Liver (tissue), 9 donors: ENCODE measurements around the gene TENM3. TPM values are rescaled to one million over a fixed set of nuclear protein-coding genes. Genes with fewer than 3 reads are reported as not detected.

Source experiments
- DNase-seq: peaks from one replicate; pipeline ENCODE4 v3.0.0-alpha.2; 2017; ENCODE audit warnings: low spot score
- H3K27ac ChIP-seq, 2 donors: one replicate each; pipeline ENCODE4 v1.7.0; 2013; ENCODE audit warnings: inconsistent platforms in 2 of 2, low read length in 2 of 2, control low read depth in 1 of 2, low read depth in 1 of 2, mild to moderate bottlenecking in 1 of 2
- H3K27me3 ChIP-seq, 4 donors: one replicate each; pipeline versions ENCODE4 v1.6.1 to v1.7.0; 2013; ENCODE audit warnings: low read length in 3 of 4, inconsistent platforms in 1 of 4, mild to moderate bottlenecking in 1 of 4, moderate library complexity in 1 of 4; ENCODE audit not compliant: control insufficient read depth in 4 of 4, insufficient read depth in 4 of 4
- H3K36me3 ChIP-seq, 4 donors: one replicate each; pipeline versions ENCODE4 v1.6.1 to v1.7.0; 2013; ENCODE audit warnings: low read length in 3 of 4, mild to moderate bottlenecking in 3 of 4, low read depth in 1 of 4, moderate library complexity in 1 of 4; ENCODE audit not compliant: control insufficient read depth in 4 of 4, insufficient read depth in 3 of 4
- H3K4me1 ChIP-seq, 4 donors: one replicate each; pipeline versions ENCODE4 v1.6.1 to v1.7.0; 2013; ENCODE audit warnings: low read length in 3 of 4, mild to moderate bottlenecking in 3 of 4, moderate library complexity in 1 of 4; ENCODE audit not compliant: control insufficient read depth in 4 of 4, insufficient read depth in 4 of 4
- H3K4me3 ChIP-seq, 3 donors: one replicate each; pipeline versions ENCODE4 v1.6.1 to v1.7.0; 2013; ENCODE audit warnings: low read length in 3 of 3, control low read depth in 1 of 3, low read depth in 1 of 3, mild to moderate bottlenecking in 1 of 3
- H3K9ac ChIP-seq, 2 donors: one replicate each; pipeline ENCODE4 v1.7.0; 2013; ENCODE audit warnings: low read length in 2 of 2, mild to moderate bottlenecking in 2 of 2, moderate library complexity in 2 of 2, control low read depth in 1 of 2, low read depth in 1 of 2
- H3K9me3 ChIP-seq, 4 donors: one replicate each; pipeline versions ENCODE4 v1.6.1 to v1.7.0; 2013; ENCODE audit warnings: low read length in 3 of 4; ENCODE audit not compliant: control insufficient read depth in 4 of 4
- ATF3 ChIP-seq: IDR thresholded peaks from 2 replicates; pipeline ENCODE4 v1.6.1; 2016; ENCODE audit warnings: antibody characterized with exemption
- CTCF ChIP-seq: fragments of 150-350 bp; IDR thresholded peaks from 2 replicates; pipeline ENCODE4 v1.5.1; 2017; ENCODE audit warnings: improper control_type of control experiment, low read depth, low read length; ENCODE audit not compliant: missing input control
- EGR1 ChIP-seq, 2 donors: IDR thresholded peaks; 2 replicates each; pipeline ENCODE4 v1.6.1; 2016 to 2018; ENCODE audit warnings: antibody characterized with exemption in 2 of 2, low read depth in 2 of 2
- FOXA1 ChIP-seq: IDR thresholded peaks from 2 replicates; pipeline ENCODE4 v1.6.1; 2016; ENCODE audit warnings: antibody characterized with exemption
- FOXA2 ChIP-seq: IDR thresholded peaks from 2 replicates; pipeline ENCODE4 v1.6.1; 2016; ENCODE audit warnings: antibody characterized with exemption
- GABPA ChIP-seq, 2 donors: IDR thresholded peaks in 1 of 2; conservative IDR thresholded peaks in 1 of 2; 2 replicates each; pipeline ENCODE4 v1.6.1; 2016; ENCODE audit warnings: antibody characterized with exemption in 2 of 2, mild to moderate bottlenecking in 1 of 2, moderate library complexity in 1 of 2
- HNF4A ChIP-seq, 2 donors: conservative IDR thresholded peaks; 2 replicates each; pipeline ENCODE4 v1.6.1; 2016; ENCODE audit warnings: antibody characterized with exemption in 2 of 2, mild to moderate bottlenecking in 2 of 2
- HNF4G ChIP-seq: IDR thresholded peaks from 2 replicates; pipeline ENCODE4 v1.6.1; 2016; ENCODE audit warnings: antibody characterized with exemption
- JUND ChIP-seq, 2 donors: IDR thresholded peaks; 2 replicates each; pipeline ENCODE4 v1.6.1; 2016; ENCODE audit warnings: antibody characterized with exemption in 2 of 2
- MAX ChIP-seq: IDR thresholded peaks from 2 replicates; pipeline ENCODE4 v1.6.1; 2016; ENCODE audit warnings: antibody characterized with exemption
- NR2F2 ChIP-seq: IDR thresholded peaks from 2 replicates; pipeline ENCODE4 v1.6.1; 2016; ENCODE audit warnings: antibody characterized with exemption
- RAD21 ChIP-seq, 2 donors: IDR thresholded peaks; 2 replicates each; pipeline ENCODE4 v1.6.1; 2016; ENCODE audit warnings: antibody characterized with exemption in 2 of 2, mild to moderate bottlenecking in 2 of 2
- REST ChIP-seq: IDR thresholded peaks from 2 replicates; pipeline ENCODE4 v1.6.1; 2016; ENCODE audit warnings: antibody characterized with exemption, mild to moderate bottlenecking
- RXRA ChIP-seq, 2 donors: IDR thresholded peaks; 2 replicates each; pipeline ENCODE4 v1.6.1; 2017 to 2018; ENCODE audit warnings: antibody characterized with exemption in 2 of 2, mild to moderate bottlenecking in 1 of 2
- SP1 ChIP-seq: IDR thresholded peaks from 2 replicates; pipeline ENCODE4 v1.6.1; 2018; ENCODE audit warnings: antibody characterized with exemption, mild to moderate bottlenecking
- TAF1 ChIP-seq: conservative IDR thresholded peaks from 2 replicates; pipeline ENCODE4 v1.6.1; 2016; ENCODE audit warnings: antibody characterized with exemption, mild to moderate bottlenecking
- YY1 ChIP-seq: IDR thresholded peaks from 2 replicates; pipeline ENCODE4 v1.6.1; 2016; ENCODE audit warnings: antibody characterized with exemption, mild to moderate bottlenecking
- ZBTB33 ChIP-seq: IDR thresholded peaks from 2 replicates; pipeline ENCODE4 v1.6.1; 2016; ENCODE audit warnings: antibody characterized with exemption
- WGBS: extraction: QIAGEN DNeasy Blood & Tissue Kit; methylation state at CpG from one replicate; pipeline ENCODE4 v1.1.7; 2013; 5-methylcytosine and 5-hydroxymethylcytosine counted together
- polyA plus RNA-seq, 2 donors: library from polyadenylated mRNA; stranded (reverse) in 1 of 2; unstranded in 1 of 2; fragments of 200-250 nt in 1 of 2; fragments of >200 nt in 1 of 2; fragmentation: Nextera tagmentation in 1 of 2; extraction: Ambion mirVana in 1 of 2; gene quantifications; one replicate each; pipeline versions ENCODE4 v1.2.1 to v1.2.3, GENCODE V29; 2013 to 2015
- total RNA-seq, 2 donors: library from RNA; depleted of rRNA; stranded (reverse); fragments of >200 nt; gene quantifications; one replicate each; pipeline ENCODE4 v1.2.3, GENCODE V29; 2014
- donor health status: healthy.
- donor health status: healthy.
- donor health status: healthy.
- donor health status: healthy.
- donor health status: healthy.

The TENM3 gene
- total and polyA plus RNA-seq, 4 donors: 0.32 to 16.8 (median 0.70) TPM

- no peaks in the 10 kb centered on the region for H3K36me3 ChIP-seq
- no peaks in the 10 kb centered on the region for H3K27me3 ChIP-seq
- no peak overlapping the region for H3K27ac ChIP-seq
- 95% methylated on average over 23 of the region's 23 CpGs for WGBS
- TF ChIP-seq JUND (IDR thresholded peaks at IDR 0.05) (no peak), HNF4G (no peak), FOXA2 (no peak), YY1 (no peak), MAX (no peak), GABPA (IDR thresholded peaks at IDR 0.05 in 1 of 2, conservative IDR thresholded peaks at IDR 0.05 in 1 of 2) (no peak), FOXA1 (no peak), RXRA (IDR thresholded peaks at IDR 0.05) (no peak), ZBTB33 (no peak), REST (no peak), ATF3 (no peak), TAF1 (no peak), CTCF (no peak), EGR1 (IDR thresholded peaks at IDR 0.05; ENCODE audit: low read depth in 2 of 2) (no peak), NR2F2 (no peak), SP1 (no peak), RAD21 (IDR thresholded peaks at IDR 0.05) (no peak), HNF4A (conservative IDR thresholded peaks at IDR 0.05) (no peak)
- no peak overlapping the region for H3K4me3 ChIP-seq
- no peak for DNase-seq
- H3K9me3 ChIP-seq: no peaks in the 10 kb centered on the region
- H3K4me1 ChIP-seq: no peaks in the 10 kb centered on the region
- no peak overlapping the region for H3K9ac ChIP-seq
Measured at GRCh38 chr4:182608525-182608924, 365.3 kb downstream of the TENM3 start.
